ENCODE data around the gene RTN4R.

DNA sequence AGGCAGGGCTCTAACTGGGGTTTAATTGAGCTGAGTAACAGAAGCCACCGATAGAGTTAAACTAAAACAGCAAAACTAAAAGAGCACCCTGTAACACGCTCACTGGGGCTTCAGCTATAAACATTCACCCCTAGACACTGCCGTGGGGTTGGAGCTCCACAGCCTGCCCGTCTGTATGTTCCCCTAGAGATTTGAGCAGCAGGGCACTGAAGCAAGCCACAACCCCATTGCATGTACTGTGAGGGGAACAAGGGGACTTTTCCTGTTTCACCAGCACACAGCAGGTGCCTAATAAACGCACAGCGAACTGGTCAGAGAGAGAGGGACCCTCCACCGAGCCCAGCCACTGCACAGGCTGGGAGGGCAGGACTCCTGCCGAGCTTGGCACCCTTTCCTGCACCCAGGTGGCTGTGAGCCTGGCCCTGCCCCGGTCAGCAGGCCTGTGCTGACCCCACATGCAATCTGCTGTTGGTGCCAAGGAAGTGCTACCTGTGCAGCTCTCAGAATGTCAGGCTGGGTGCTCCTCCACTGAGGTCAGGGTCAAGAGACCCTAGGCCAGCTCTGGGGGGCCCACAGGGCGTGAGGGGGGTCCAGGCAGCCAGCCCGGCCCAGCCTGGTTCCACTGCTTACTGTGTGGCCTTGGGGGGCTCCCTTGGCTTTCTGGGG, 31.9 kb downstream of the RTN4R start:
- TF ChIP-seq, protein P1, sequence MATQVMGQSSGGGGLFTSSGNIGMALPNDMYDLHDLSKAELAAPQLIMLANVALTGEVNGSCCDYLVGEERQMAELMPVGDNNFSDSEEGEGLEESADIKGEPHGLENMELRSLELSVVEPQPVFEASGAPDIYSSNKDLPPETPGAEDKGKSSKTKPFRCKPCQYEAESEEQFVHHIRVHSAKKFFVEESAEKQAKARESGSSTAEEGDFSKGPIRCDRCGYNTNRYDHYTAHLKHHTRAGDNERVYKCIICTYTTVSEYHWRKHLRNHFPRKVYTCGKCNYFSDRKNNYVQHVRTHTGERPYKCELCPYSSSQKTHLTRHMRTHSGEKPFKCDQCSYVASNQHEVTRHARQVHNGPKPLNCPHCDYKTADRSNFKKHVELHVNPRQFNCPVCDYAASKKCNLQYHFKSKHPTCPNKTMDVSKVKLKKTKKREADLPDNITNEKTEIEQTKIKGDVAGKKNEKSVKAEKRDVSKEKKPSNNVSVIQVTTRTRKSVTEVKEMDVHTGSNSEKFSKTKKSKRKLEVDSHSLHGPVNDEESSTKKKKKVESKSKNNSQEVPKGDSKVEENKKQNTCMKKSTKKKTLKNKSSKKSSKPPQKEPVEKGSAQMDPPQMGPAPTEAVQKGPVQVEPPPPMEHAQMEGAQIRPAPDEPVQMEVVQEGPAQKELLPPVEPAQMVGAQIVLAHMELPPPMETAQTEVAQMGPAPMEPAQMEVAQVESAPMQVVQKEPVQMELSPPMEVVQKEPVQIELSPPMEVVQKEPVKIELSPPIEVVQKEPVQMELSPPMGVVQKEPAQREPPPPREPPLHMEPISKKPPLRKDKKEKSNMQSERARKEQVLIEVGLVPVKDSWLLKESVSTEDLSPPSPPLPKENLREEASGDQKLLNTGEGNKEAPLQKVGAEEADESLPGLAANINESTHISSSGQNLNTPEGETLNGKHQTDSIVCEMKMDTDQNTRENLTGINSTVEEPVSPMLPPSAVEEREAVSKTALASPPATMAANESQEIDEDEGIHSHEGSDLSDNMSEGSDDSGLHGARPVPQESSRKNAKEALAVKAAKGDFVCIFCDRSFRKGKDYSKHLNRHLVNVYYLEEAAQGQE (IDR thresholded peaks at IDR 0.05; ENCODE audit: unreplicated experiment) = no peak
- TF ChIP-seq, protein P2, sequence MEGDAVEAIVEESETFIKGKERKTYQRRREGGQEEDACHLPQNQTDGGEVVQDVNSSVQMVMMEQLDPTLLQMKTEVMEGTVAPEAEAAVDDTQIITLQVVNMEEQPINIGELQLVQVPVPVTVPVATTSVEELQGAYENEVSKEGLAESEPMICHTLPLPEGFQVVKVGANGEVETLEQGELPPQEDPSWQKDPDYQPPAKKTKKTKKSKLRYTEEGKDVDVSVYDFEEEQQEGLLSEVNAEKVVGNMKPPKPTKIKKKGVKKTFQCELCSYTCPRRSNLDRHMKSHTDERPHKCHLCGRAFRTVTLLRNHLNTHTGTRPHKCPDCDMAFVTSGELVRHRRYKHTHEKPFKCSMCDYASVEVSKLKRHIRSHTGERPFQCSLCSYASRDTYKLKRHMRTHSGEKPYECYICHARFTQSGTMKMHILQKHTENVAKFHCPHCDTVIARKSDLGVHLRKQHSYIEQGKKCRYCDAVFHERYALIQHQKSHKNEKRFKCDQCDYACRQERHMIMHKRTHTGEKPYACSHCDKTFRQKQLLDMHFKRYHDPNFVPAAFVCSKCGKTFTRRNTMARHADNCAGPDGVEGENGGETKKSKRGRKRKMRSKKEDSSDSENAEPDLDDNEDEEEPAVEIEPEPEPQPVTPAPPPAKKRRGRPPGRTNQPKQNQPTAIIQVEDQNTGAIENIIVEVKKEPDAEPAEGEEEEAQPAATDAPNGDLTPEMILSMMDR (conservative IDR thresholded peaks at IDR 0.05; ENCODE audit: low read depth in 2 of 2) = no peak
- TF ChIP-seq EZH2 (IDR thresholded peaks at IDR 0.05; ENCODE audit: low read depth, unreplicated experiment) (no peak), POLR2AphosphoS5 (IDR thresholded peaks at IDR 0.05; ENCODE audit: low read depth) (no peak), CREB1 (CRISPR knock-in tag; IDR thresholded peaks at IDR 0.05; ENCODE audit: low read depth) (no peak)
